DMS 273 treated with DMSO at 0.1 percent for 48 hours (cell line): ENCODE data around the gene OVCA2.
A peak's percentile ranks its signal among the peaks of the same experiment; 100 is the strongest.

Source experiments
- DNase-seq: peaks from one replicate; lab custom pipeline; 2025; lab: John Stamatoyannopoulos, UW

OVCA2 gene

DNA sequence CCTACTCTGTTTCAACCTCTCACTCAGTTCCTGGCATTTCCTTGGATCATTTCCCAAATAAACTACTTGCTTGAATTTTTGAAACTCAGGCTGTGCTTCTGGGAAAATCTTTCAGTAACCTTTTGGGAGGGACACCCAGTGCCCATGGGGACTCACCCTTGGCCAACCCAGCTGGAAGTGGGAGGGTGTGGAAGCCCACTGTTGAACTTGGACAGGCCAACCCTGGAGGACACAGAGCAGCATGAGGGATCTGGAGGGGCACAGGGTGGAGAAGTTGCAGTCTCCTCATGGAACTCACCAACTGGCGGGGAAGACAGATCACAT, 27.9 kb upstream of the OVCA2 start:
- DNase-seq: no peak

DNA sequence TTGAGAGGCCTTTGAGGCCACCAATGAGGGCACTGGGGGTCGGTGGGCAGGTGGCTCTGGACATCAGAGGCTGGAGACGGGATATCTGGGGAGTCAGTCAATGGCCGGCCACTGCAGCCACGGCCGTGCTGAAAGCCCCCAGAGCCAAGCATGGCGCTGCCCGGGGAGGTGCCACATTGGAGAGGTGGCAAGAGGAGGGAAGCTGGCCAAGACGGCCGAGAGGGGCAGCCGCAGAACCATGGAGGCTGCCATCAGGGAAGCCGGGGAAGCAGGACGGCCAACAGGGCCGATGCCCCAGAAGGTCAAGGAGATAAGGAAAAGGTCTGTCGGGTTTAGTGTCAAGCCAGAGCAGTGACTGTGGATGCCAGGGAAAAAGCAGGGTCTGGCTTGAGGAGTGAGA, 26.5 kb upstream of the OVCA2 start:
- no peak for DNase-seq

DNA sequence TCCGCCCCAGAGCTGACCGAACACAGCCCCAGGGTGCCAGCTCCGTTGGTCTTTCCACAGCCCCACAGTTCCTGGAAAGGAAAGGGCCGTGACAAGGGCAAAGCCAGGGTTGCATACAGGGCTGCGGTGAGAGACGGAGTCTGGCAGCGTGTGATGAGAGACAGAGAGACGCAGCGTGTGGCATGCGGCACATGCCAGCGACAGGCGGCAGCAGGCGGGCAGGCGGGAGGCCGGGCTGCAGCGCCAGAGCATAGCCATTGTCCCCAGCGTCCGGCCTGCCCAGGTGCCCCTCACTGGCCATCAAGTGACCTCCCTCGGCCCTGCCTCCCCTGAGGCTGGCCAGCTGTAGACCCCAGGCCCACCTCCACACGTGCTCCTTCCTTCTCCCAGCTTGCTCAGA, 25.3 kb upstream of the OVCA2 start:
- no peak for DNase-seq

DNA sequence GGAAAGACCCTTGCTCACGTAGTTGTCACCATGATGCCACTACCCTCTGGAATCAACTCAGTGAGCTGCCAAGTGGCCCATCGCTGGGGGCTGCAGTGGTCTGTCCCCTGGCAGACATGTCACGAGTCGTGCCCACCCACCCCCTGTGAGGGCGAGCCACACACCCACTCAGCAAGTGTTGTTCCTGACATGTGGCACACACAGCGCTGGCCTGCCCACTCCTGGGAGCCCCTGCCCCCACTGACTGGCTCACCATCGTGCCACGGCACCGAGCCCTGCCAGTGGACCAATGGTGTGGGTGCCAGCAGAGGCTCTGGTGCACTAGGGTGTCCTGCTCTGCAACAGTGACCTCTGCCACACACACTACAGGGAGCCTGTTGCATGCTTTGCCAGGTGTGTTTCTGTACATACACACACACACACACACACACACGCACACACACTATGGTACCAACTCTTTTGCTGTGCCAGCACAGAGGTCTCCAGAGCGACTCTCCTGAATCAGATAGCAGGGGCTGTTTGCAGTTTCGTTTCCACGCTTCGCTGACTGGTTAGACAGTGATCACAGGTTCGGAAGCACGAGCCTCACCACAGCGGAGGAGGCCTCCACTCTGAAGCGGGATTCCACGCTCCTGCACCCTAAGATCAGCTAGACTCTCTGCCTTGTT, 24.4 kb upstream of the OVCA2 start:
- DNase-seq: no peak

DNA sequence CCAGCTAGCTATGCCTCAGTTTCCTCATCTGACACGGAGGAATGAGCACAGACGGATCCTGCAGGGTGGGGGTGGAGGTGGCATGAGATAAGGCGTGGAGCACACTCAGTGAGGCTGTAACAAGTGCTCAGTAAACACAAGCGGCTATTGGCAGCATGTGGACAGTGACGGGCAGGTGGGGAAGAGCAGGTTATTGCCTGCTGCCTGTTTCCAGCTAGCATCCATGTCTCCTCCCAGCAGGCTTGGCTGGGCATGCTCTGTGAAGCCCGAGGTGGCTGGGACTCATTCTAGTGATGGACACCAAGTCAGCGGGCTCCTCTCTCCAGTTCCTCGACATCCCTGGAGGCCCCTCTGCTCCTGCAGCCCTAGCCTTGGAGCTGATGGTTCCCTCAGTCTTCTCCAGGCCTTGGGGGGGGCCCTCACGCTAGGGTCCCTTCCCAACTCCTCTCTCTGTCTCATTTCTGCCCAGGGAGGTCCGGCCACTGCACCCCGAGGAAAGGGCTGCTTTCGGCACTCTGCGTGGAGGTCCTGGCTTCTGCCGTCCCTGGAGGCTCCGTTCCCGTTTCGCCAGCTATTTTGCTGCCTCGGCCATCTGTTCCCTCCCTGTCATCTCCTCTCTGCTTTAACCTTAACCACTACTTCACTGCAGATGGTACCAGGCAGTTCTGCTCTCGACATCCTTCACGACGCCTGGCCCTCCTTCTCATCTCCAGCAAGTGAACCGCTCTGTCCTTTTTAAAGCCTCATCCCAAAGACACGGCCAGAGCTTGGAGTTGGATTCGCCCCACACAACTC, 22.9 kb upstream of the OVCA2 start:
- peak; percentile 39 for DNase-seq

DNA sequence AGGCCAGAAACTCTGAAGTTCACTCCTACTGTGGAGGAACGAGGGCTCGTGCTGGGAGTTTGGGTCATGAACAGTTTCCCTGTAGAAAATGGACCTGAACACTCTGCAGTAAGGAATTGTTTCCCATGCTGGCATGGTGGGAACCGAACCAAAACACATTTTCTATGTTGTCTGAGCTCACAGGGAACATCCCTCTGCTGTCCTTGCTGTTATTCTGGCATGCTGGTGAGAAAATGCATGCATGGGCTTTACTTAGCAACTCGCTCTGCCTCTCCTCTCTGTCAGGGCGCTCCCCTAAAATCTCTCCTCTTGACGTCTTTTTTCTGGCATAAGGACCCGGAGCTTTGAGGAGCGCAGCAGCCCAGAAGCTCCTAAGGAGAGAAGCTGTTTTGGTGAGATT, 22.1 kb upstream of the OVCA2 start:
- DNase-seq: no peak

DNA sequence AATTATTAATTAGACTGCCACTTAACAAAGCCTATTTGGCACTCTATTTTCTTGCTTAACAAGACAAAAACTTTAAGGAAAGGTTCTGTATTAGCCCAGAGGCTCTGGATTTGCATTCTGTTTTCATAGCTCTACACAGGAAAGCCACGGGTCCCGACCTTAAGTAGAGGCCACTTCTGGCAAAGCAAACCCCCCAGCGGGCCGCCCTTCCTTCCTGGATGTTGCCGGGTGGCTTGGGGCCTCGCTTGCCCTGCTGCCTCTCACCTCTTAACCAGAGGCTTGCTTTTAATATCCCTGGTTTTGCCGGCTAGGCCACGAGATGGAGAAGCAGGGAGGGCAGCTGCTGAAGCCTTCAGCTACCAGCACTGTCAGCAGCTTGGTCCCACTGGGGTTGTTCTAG, 21.1 kb upstream of the OVCA2 start:
- DNase-seq: no peak

DNA sequence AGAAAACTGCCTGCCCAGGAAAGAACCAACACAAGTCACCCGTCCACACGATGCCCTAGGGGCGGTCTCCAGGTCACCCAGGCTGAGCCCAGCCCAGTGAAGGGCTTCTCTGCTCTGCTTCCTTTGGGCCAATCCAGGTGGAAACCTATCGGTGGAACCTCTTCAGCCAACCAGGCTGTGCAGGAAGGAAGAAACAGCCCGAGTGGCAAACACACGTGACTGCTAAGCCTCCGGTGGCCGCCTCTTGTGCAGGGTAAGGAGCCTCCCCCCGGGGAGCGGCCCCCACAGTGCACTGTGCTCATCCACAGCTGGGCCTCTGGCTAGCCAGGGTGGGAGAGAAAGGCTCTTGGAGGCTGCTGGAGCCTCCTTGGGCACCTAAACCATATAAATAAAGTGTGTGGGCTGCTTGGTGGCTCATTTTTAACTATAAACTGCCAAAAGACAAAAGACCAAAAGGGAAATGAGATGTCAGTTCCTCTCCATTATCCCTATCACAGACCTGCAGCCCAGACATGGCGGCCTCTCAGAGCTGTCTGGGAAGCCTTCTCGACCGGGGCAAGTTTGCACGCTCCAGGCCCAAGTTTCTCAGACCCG, 19.1 kb upstream of the OVCA2 start:
- DNase-seq: no peak

DNA sequence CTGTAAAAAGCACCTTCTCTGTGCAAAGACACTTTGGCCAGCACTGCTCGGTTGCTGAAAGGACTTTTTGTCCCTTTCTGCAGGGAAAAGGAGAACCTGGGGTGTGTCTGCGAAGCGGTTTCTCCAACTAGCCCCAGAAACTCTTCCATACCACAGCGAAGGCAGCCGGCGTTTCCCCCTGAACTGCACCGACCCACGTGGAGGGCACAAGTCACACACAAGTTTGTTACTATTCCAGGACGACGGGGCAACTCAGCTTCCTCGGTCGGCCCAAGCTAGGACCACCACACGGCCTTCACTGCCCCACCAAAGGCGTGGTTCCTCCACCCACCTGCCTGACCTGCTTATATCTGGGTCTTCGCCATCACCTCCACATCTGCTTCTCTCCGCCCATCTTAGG, 18.6 kb upstream of the OVCA2 start:
- DNase-seq: no peak

DNA sequence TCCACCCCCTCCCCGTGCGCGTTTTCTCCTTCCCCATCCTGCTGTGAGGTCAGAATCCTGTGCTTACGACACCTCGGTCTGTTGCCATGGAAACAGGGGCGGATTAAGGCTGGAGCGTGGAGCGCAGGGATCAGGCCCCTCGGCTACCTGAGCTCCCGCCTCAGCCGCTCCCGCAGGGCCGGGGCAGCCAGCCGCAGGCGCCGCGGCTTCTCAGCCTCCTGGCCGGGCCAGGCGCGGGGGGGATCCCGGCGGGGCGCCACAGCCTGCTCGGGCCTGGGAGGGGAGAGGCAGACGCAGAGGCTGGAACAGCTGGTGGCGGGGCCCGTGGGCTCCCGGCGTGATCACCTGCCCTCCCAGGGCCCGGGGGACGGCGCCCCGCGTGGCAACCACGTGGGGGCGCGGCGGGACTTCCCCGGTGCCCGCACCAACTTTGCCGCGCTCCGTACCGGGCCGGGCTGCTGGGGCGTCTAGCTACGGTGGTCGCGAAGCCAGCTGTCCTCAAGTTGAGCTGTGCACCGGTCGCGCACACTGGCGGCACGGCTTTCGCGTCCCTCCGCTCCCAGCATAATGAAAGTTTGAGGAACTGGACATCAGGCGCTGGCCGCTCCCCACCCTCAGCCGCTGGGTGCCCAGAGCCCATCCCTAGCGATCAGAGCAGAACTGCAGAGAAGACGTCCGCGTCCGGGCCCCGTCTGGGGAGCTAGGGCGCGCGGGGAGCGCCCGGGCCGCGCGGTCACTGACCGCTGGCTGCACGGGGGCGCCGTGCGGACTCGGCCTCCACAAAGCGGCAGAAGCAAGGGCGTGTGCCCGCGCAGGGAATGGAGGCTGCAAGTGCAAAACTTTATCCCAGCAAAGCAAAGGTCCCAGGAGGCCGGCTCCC, 17.9 kb upstream of the OVCA2 start:
- no peak for DNase-seq

DNA sequence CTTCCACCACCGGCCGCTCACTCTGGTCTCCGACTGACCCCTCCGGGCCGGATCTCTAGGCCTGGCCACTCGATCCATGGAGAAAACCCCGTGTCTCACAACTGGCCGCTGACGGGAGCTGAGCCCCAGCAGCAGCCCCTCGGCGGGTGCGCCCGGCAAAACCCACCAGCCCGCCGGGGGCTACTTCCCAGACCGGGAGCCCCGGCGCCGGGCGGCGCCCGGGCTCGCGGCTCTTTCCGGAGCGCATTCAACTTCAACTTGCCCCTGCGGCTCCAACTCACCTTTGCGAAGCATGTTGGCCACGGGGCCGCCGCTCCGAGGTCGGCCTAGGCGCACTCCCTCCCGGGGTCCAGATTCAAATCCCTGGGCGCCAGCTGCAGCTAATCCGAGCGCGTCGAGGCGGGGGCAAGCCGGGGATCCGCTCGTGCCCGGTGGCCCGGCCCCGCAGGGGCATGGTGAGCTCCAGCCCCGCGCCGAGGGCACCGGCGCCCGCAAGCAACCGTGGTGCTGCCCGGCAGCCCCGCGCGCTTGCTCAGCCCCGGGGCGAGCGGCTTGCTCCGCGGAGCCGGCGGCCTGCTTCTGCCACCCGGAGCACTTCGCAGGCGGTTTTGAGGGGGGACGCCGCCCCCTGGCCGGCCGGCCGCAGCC, 17.1 kb upstream of the OVCA2 start:
- DNase-seq: no peak

DNA sequence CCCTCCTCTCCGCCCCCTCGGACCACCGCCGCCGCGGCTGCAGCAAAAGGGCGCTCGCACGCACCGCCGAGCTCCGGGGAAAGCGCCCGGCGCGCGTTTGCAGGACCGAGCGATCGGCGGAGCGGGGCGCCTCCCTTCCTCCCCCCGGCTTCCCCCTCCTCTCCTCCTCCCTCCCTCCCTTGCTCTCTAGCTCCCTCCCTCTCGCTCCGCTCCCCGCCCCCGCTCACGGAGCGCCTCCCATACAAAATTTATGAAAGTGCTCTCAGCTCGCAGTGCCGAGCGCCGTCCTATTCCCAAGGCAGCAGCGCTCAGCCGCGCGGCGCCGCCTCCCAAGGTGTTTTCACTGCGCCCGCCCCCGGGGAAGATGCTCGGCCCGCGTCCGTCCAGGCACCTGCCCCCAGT, 16.6 kb upstream of the OVCA2 start, which contains the start of gene RTN4RL1:
Gene RTN4RL1 (minus strand): TSS at position 115 of the 402 bp plus-strand sequence. CDS start 469 bp downstream, outside the sequence.
- peak; percentile 32 for DNase-seq

DNA sequence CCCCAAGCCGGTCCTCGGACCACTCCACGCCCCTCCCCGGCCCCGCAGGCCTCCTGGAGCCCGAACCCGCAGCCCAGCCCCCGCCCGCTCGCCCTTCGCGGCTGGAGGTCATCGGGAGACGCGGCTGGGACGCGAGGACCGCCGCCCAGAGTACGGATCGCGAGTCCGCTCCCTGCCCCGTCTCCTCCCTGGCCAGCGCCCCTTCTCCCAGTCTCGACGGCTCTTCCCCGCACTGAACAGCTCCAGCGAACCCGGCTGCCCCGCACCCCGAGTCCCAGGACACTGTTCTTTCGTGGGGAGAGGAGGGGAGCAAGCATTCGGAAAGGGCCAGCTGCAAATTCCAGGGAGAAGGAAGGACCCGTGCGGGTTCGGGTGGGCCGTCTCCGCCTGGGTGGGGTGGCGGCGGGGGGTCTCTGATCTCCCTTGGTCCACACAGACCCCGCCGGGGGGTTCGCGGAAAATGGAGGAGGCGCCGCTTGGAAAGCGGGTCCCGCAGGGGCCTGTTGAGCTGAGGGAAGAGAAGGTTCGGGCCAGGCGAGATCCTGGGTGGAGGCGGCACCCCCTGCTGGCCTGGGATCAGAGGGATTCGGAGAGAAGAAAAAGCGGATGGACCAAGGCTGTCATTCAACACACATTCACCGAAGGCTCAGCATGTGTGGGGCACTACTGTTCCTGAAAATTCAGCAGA, 16.1 kb upstream of the OVCA2 start:
- DNase-seq: peak; percentile 15

DNA sequence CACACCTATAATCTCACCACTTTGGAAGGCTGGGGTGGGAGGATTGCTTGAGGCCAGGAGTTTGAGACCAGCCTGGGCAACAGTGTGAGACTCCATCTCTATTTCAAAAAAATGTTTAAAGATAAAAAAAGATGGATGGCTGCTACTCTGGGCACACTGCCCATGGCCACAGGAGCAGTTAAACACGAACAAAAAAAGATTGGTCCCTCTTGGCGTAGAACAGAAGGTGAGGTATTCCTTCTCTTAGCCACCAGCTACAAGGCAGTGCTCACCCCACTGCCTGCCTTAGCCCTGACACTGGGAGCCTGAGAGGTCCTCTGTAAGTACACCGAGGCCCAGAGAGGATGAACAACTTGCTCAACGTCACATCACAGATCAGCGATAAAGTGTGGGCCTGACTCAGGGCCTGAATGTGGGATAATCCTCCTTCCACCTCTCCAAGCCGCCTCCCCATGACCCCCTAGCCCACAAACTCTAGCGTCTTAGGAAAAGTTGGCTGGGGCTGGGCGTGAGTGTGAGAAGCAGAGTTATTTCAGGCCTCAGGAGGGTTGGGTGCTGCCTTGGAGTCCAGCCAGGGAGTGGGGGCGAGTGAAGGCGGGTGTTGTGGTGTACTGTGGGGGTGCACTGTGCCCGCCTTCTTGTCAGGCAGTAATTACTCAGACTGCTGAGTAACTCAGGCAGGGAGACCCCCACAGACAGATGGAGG, 14.1 kb upstream of the OVCA2 start:
- no peak for DNase-seq

DNA sequence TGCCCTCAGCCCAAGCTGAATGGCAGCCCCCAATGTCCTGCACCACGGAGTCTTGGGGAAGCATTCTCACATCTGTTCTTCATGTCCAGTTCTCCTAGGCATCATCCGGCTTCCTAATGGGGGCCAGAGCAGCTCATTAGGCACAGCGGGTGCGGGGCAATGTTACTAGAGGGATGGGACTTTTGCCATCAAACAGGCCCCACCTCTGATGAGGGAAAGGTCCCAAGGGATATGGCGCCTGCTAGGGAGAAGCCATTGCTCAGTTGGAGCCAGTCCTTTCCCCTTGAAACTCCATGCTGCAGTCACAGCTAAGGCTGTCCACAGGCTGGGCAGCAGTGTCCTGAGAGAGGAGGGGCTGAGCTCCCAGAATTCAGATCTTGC, 13.6 kb upstream of the OVCA2 start:
- no peak for DNase-seq

DNA sequence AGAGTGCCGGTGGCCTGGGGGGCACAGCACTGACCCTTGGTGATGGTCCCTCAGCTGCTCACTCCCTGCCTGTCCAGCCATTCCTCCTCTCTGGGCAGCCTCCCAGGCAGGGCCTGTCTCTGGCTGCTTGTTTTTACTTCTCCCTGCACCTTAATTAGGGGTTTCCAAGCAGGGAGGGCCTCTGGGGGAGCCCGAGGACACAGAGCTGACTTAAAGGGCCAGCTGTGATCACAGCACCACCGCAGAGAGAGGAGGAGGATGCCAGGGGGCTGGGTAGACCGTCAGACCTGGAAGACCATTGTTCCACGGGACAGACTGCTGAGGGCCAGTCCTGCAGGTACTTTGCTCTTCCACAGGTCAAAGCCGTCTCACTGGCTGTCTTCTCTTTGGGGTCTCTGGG, 13.1 kb upstream of the OVCA2 start:
- DNase-seq: no peak

DNA sequence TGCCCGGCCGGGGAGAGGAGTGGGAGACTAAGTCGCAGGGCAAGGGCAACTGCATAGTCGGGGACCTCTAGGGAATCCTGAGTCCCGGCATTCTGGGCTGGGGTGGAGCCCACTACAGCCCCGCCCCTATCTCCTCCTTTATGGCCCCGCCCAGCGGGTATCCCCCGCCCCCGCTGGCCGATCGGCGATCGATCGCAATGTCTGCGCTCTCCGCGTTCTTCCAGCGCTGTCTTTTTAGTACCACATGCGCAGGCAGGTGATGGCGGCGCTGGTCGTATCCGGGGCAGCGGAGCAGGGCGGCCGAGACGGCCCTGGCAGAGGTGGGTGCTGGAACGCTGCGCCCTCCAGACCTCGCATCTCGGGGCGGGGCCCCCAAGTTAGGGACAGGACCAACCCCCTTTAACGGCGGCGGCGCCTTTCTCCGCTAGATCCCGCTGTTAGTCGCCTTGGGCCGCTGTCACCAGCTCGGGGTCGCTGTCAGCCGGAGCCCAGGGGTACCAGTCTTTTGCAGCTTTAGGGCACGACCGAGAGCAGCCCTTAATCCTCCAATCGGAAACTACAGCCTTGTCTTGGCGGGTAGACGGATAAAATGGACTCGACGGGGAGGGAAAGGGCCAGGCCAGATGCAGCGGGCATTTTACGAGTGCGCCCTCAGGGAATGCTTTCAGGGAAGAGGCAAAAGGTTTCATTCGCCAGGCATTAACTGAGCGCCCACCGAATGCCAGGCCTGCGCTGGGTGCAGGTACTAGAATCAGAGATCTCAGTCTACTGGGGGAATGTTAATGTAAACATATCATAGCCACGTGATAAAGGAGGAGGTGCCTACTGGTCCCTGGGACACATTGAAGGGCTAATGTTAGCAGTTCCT, 11.7 kb upstream of the OVCA2 start, which contains the start of gene DPH1:
Gene DPH1 (plus strand): TSS at position 243 of the 868 bp plus-strand sequence. CDS start 17 bp downstream, at position 260.
- DNase-seq: peak; percentile 75

DNA sequence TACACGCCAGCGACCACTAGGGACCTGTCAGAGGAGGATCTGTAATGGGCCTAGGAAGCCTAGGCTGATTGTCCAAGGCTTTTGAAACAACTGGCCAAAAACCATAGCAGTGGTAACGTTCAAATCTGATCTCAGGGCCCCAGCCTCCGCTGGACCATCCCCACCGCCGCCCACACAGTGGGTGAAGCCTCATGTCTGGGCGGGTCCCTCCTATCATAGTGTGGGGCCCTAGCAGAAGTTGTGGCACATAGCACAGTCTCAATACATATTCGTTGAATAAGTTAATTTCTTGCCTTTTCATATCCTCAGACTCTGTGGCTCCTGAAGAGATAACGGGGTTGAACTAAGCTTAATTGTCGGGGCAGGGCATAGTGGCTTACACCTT, 11.1 kb upstream of the OVCA2 start:
- no peak for DNase-seq

DNA sequence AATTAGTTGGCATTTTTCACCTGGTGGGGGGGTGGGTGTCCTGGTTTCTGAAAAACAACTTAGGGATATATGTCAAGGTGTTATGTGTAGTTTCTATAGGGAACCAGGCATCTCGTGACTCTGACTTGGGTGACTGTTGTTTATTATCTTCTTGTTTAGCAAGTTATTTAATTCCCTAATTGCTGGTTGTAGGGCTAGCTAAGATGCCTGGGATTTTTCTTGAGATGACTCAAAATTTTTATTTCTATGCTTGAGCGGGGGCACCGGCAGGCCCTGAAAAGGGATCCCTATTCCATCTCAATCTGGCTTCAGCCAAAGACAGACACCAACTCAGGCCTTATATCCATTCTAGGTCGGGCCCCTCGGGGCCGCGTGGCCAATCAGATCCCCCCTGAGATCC, 8.7 kb upstream of the OVCA2 start:
- DNase-seq: no peak

DNA sequence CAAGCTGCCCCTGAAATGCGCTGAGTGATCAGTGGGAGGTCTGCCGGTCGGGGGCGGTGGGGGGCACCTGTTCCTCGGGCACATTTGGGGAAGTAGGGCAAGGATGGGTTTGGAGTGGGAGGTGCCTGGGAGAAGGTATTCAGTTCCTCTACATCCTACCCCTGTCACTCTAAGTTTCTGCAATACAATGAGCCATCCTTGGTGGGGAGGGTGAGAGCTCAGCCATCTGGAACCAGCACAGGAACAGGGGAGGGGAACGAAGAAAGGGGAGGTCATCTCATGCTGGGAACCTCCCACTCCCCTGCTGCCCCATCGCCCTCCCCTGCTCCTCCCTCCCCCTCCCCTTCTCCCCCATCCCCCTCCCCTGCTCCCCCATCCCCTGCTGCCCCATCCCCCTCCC, 7.7 kb upstream of the OVCA2 start:
- DNase-seq: no peak
